ENCODE measurements around the gene AP5B1.
A peak's percentile ranks its signal among the peaks of the same experiment; 100 is the strongest.

The AP5B1 gene, protein sequence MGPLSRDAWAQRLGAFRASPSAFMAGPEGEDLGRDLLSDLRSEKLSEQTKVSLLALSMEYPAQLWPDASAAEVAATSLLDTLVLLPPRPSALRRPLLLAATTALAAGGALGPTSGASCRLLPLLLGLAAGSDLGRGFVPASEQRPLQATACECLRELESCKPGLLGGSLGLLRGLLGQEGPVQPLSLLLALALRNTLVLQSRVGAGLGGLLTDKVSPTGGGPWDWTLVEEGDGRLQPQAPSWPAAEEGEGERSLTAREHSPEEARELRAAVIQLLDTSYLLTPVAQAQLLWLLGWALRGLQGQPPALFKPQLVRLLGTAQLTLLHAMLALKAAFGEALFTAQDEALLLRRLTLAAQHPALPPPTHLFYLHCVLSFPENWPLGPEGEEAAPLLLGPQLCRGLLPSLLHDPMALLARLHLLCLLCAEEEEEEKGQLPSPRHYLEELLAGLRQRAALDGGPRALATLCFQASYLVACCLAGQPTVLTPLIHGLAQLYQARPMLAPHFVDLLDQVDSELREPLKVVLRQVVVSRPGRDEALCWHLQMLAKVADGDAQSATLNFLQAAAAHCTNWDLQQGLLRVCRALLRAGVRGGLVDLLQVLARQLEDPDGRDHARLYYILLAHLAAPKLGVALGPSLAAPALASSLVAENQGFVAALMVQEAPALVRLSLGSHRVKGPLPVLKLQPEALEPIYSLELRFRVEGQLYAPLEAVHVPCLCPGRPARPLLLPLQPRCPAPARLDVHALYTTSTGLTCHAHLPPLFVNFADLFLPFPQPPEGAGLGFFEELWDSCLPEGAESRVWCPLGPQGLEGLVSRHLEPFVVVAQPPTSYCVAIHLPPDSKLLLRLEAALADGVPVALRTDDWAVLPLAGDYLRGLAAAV

DNA sequence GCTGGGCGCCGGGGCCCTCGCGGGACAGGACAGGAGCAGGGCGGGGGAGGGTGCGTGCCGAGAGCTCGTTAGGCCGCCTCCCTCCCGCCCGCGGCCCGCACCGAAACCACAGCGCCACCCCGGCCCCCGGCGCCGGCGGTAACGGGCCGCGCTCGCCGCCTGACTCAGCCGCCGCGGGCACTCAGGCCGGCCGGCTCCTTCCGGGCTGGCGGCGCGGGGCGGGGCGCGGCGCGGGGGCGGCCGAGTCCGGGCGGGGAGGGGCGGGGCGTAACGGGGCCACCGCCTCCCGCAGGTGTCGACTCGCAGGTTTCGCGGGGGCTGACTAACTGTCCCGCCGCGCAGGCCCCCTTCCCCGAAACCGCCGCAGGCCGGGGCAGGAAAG lies at the start of gene AP5B1:
Gene AP5B1, minus strand, starts transcription at position 207 of the 382 bp plus-strand sequence. CDS start 385 bp downstream, outside the sequence.
- peak within 1 kb of the TSS; percentile 85 for H3K4me3 Mint-ChIP-seq
- no peaks in the 10 kb centered on the region for H3K9me3 Mint-ChIP-seq
- peaks cover 43% of the 10 kb centered on the region for H3K4me1 Mint-ChIP-seq
- H3K36me3 Mint-ChIP-seq: peaks cover 21% of the 10 kb centered on the region
- peak within 1 kb of the TSS; percentile 93 for H3K27ac Mint-ChIP-seq
- peak in 1 of 2 donors; percentile 80 for DNase-seq (ENCODE audit: low spot score in 2 of 2)
- ATAC-seq: peak; percentile 72

DNA sequence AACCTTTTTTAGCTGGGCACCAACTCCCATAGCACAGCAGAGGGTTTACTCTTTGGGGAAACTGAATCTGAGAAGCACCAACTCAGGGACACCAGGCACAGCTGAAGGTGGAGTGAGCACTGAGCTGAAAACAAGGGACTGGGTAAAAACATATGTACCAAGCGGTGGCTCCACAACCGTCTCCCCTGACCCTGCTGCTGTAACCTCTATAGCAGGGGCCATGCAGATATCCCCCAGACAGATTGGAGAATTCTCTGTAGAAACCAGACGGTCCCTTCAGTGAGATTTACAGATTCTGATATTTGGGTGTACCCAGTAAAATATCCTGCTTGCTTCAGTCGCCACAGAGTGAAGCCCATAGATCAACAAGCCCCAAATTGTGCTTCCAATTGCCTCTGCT lies 48.7 kb upstream of the AP5B1 start:
- ATAC-seq (no peak), DNase-seq (ENCODE audit: low spot score in 2 of 2) (no peak)
- Mint-ChIP-seq H3K36me3 (no peaks in the 10 kb centered on the region), H3K27ac (no peak overlapping the region), H3K4me3 (no peak overlapping the region), H3K9me3 (peaks cover 5% of the 10 kb centered on the region), H3K4me1 (peaks cover 31% of the 10 kb centered on the region)

DNA sequence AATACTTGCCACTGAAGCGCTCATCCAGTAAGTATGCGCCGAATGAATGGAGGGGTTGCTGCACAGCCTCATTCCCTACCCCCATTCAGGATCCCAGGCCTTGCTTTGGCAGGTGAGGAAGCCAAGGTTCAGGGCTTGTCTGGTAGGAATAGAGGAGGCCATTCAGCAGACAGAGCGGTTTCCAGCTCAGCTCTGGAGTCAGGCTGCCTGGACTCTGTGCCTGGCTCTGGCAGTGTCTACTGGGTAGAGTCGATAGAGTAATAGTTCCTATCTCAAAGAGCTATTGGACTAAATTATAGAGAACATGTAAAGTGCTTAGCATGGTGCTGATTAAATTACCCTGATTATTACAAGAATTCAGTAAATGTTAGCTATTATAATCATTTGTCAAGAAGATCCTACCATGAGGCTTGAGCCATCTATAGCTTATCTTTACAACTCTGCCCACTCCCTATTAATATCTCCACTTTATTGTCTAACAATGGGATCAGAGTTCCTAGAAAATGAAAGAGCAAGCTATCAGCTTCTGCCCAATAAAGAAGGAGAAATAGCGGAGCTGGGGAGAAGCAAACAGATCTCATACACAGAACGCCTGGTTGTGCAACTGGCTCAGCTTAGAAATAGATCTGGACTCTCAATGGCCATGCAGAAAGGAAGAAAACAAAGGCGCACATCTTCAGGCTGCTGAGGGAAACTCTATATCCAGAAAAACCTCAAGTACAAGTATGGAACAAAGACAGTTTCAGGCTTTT lies 46.4 kb upstream of the AP5B1 start:
- Mint-ChIP-seq H3K9me3 (no peaks in the 10 kb centered on the region), H3K36me3 (no peaks in the 10 kb centered on the region), H3K27ac (peak overlapping the region; percentile 43), H3K4me1 (peaks cover 21% of the 10 kb centered on the region), H3K4me3 (no peak overlapping the region)
- ATAC-seq (no peak), DNase-seq (ENCODE audit: low spot score in 2 of 2) (no peak)

DNA sequence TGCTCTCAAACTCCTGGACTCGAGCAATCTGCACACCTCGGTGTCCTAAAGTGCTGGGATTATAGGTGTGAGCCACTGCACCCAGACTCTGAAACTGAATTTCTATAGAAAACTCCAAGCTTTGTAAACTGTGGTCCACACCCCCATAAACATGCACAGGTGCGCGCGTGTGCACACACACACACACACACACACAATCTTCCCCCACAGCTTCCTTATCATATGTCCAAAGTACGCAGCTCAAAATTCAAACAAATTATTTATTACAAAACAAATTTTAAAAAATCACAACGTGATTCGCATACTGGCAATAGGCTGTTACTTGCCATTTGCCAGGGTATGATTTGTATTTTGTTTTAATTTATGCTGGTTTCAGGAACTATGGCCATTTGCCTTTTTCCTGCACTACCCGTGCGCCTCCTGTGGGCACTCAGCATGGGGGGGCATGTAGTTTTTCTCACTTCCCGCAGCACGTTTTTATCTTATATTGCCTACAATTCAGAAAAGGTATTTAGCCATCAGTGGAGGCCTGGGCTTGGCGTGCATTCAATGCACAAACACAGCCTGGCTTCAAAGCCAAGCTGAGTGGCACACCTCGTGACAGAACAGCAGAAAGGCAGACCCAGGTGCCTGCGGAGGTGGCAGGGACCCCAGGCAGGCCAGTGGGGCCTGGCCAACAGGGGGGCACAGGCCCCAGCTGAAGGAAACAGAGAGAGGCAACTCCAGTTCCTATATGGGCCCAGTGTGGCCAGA lies 42.2 kb upstream of the AP5B1 start:
- H3K27ac Mint-ChIP-seq: no peak overlapping the region
- peaks cover 5% of the 10 kb centered on the region for H3K36me3 Mint-ChIP-seq
- ATAC-seq: no peak
- H3K4me3 Mint-ChIP-seq: no peak overlapping the region
- peaks cover 9% of the 10 kb centered on the region for H3K4me1 Mint-ChIP-seq
- H3K9me3 Mint-ChIP-seq: no peaks in the 10 kb centered on the region
- DNase-seq (ENCODE audit: low spot score in 2 of 2): no peak

DNA sequence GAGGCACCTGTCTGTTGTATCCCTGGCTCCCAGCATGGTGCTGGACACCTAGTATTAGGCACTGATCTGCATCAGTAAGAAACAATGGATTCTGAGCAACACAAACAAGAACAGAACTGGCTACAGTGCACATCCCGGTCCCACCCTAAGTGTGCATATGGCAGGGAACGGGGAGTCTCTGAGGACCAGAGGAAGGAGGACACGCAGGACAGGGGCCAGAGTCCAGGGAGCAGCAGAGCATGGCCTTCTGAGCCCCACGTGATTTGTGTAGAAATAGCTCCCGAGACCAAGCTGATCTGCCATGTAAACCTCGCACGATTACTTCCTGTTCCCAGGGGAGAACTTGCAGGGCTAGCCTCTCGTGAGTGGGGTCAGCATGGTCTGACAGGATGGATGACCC lies 40.3 kb upstream of the AP5B1 start:
- no peaks in the 10 kb centered on the region for H3K9me3 Mint-ChIP-seq
- no peak overlapping the region for H3K27ac Mint-ChIP-seq
- DNase-seq (ENCODE audit: low spot score in 2 of 2): no peak
- peaks cover 5% of the 10 kb centered on the region for H3K36me3 Mint-ChIP-seq
- ATAC-seq: no peak
- no peak overlapping the region for H3K4me3 Mint-ChIP-seq
- peaks cover 12% of the 10 kb centered on the region for H3K4me1 Mint-ChIP-seq

DNA sequence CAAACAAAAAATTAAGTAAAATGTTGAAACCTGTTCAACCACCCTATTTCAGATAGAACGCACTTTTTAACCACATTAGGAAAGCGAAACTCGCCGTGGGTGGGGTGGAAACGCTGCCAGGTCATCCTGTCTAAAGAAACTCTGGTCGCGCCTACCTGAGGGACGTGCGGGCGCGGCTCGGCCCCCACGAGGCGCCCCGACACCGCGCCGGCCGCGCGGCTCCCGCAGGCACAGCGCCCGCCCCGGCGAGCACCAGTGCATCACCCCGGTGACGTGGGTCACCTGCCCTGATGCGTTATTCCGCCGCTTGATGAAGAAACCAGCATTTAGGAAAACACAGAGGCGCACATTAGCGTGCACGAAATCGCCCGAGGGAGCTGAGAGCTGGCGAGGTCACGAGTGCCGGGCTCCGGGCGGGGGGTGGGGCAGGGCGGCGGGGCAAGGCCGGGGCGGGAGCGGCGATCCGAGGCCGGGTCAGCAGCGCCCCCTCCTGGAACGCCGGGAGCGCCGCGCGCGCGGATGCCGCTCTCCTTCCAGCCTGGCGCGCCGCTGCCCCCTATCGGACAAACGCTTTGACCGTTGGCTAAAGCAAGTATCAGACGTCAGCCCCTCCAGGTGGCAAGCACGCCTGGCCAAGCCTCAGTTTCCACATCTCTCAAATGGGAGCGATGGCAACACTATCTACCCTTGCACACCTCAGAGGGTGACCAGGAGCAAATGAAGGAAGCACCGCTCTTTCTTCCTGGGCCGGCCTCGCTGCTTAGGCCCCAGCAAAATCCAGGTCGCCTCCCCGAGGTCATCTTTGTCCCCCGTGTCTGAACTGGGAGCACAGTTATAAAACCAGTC lies 37.3 kb upstream of the AP5B1 start:
- DNase-seq (ENCODE audit: low spot score in 2 of 2) (peak; percentile 99 to 100), ATAC-seq (peak; percentile 91)
- Mint-ChIP-seq H3K4me1 (peaks cover 12% of the 10 kb centered on the region), H3K4me3 (peak overlapping the region; percentile 76), H3K27ac (peak overlapping the region; percentile 83), H3K36me3 (peaks cover 5% of the 10 kb centered on the region), H3K9me3 (no peaks in the 10 kb centered on the region)

DNA sequence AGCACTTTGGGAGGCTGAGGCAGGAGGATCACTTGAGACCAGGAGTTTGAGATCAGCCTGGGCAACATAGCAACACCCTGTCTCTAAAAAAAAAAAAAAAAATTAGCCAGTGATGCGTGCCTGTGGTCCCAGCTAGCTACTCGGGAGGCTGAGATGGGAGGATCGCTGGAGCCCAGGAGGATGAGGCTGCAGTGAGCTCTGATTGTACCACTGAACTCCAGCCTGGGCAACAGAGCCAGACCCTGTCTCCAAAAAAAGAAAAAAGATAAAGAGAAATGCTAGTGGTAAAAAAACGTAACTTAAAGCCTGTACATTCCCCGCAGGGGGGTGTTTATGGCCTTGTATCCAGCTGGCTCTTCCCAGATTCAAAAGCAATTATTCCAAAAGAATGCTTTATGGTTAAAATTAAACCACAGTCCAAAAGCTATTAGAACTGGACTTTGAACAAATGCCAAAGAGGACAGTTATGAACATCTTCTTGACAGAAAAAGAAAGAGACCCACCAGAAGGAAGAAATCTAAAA lies 36.6 kb upstream of the AP5B1 start:
- ATAC-seq: no peak
- Mint-ChIP-seq H3K9me3 (no peaks in the 10 kb centered on the region), H3K36me3 (peaks cover 5% of the 10 kb centered on the region), H3K4me3 (peak overlapping the region; percentile 76), H3K27ac (peak overlapping the region; percentile 83), H3K4me1 (peaks cover 12% of the 10 kb centered on the region)
- no peak for DNase-seq (ENCODE audit: low spot score in 2 of 2)

DNA sequence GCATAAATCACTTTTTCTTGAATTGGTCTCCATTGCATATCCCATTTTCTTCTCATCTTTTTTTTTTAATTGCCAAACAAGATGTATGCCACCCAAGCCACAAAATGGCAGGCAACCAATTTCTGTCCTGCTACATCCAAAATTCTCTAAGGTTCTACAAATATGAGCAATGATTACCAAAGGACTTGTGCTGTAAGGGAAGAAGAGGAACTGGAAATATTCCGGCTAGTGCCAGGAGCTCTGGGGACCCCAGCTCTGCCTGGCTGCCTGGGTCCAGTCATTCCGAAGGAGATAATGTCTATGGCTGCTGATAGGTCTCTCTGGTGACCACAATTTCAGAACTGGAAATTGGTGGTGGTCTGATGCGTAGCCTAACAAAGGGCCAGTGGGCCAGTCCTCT lies 35.9 kb upstream of the AP5B1 start:
- no peak for DNase-seq (ENCODE audit: low spot score in 2 of 2)
- no peak for ATAC-seq
- Mint-ChIP-seq H3K27ac (no peak overlapping the region), H3K36me3 (peaks cover 5% of the 10 kb centered on the region), H3K9me3 (no peaks in the 10 kb centered on the region), H3K4me3 (peak overlapping the region; percentile 76), H3K4me1 (peaks cover 12% of the 10 kb centered on the region)

DNA sequence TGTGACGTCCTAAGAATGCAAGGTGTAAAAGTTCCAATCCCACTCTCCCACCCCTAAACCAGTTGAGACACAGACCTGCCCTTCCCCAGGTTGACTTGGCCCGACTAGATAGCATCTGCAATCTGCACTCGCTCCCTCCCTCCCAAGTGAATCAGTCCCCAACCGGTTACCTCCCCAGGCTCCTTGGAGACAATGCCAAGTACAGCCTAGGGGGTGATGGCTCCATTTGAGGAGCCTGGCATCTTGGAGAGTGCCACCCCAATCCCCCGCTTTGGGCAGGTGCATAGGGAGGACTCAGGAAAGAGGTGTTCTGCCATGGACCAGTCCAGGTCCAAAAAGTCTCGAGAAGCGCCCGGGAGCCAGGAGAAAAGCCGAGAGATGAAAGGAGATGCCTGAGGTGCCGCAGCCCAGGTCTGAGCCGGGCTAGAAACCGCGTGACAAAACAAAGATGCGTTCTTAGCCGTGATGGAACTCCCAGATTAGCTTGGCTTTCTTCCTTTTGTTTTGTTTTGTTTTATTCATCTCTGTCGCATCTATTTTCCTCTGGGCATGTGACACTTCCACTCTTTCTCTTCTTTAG lies 34.3 kb upstream of the AP5B1 start:
- DNase-seq (ENCODE audit: low spot score in 2 of 2) (no peak), ATAC-seq (no peak)
- Mint-ChIP-seq H3K27ac (no peak overlapping the region), H3K9me3 (no peaks in the 10 kb centered on the region), H3K4me1 (peaks cover 12% of the 10 kb centered on the region), H3K36me3 (peaks cover 5% of the 10 kb centered on the region), H3K4me3 (no peak overlapping the region)

DNA sequence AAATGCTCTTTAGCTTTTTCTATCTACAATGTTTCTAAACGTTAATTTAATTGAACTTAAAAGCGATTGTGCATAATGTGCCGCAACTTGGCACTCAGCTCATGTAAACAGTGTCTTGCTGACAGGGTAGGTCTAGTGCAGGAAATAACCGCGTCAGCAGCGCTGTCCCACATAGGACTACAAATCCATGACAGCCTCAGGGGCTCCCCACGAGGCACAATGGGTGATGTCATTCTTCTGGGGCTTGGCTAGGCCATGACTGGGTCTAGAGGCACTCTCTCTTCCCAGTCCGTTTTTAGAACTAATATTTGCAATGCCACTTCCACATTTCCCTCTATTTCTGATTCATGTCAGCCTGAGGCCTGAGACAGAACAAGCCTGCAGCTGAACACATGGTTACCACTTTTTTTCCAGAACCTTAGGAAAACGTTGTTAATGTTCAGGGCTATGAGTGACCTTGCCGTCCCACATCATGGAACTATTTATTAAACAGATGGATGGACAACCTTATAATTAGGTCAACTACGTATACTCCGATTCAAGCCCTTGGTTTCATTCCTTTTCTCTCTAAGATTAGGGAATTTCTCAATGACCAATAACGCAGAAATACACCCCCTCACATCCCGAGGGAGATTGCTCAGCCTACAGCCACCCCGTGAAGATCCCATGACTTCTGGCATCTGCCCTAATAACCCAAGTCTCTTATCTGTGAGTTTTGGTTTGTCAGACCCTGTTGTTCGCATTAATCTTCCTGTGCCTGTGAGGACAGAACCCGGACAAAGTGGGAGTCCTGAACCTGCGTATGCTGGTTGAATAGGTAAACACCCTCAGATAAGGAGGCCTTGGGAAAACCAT lies 33.6 kb upstream of the AP5B1 start:
- ATAC-seq (no peak), DNase-seq (ENCODE audit: low spot score in 2 of 2) (no peak)
- Mint-ChIP-seq H3K27ac (no peak overlapping the region), H3K4me3 (no peak overlapping the region), H3K4me1 (peaks cover 12% of the 10 kb centered on the region), H3K36me3 (peaks cover 5% of the 10 kb centered on the region), H3K9me3 (no peaks in the 10 kb centered on the region)

DNA sequence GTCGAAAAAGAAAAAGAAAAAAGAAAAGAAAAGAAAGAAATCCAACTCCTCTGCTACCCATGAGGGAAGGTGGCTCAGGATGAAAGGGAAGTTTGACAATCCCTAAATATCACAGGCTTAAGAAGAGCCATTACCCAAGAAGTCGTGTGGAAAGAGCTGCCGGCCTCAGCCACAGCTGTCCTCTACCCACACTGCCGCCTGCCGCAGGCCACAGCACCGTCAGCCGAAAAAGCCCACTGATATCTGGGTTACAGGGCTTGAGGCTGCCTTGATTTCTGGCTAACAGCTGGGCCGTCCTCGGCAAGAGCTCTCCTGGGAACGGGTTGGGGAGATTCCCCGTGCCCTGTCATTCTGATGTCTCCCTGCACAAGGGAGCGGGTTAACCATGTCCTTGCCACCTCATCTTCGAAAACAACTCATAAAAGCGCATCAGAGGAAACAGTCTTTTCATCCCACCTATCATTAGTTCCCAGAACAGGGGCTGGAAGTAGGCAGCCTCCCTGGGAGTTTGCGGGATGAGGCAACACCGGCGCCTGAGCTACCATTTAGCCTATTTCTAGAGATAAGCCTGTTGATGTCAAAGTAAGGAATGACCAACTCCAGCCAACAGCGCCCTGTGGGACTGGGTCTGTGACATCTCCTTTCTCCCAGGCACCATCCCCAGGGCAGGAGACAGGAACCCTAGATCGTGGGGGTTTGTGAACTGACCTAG lies 31.1 kb upstream of the AP5B1 start:
- H3K9me3 Mint-ChIP-seq: no peaks in the 10 kb centered on the region
- H3K4me1 Mint-ChIP-seq: peaks cover 4% of the 10 kb centered on the region
- no peak overlapping the region for H3K4me3 Mint-ChIP-seq
- H3K36me3 Mint-ChIP-seq: no peaks in the 10 kb centered on the region
- no peak overlapping the region for H3K27ac Mint-ChIP-seq
- ATAC-seq (no peak), DNase-seq (ENCODE audit: low spot score in 2 of 2) (no peak)

DNA sequence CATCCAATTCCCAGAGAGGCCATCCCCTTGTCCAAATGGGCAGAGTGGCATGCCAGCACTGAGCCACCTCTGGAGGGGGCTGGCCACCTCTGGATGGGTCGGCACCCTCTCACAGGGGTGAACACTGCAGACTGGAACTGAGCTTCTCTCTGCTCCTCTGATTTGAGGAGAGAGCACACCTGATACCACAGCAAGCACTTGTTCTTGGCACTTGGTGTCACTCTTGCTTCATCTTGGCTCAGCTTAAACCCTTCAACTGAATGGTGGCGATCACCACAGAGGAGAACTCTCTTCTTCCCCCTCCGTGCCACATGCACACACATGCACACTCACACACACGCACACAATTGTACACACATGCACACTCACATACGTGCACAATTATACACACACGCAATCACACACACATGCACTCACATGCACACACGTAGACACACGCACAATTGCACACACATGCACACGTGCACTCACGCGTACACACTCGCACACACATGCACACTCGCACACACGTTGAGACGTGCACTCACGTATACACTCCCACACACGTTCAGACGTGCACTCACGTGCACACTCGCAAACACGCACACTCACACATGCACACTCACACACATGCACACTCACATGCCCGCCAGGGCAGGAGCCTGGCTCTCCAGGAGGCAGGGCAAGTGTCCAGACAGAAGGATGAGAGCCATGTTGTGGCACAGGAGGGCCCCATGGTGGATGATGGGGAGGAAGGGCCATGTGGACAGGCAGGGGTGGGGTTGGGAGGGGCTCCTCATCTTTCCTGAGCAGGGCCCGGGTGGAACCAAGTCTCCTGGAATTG lies 29.5 kb upstream of the AP5B1 start:
- no peaks in the 10 kb centered on the region for H3K4me1 Mint-ChIP-seq
- no peaks in the 10 kb centered on the region for H3K36me3 Mint-ChIP-seq
- H3K27ac Mint-ChIP-seq: no peak overlapping the region
- no peak for DNase-seq (ENCODE audit: low spot score in 2 of 2)
- ATAC-seq: peak; percentile 44
- H3K9me3 Mint-ChIP-seq: no peaks in the 10 kb centered on the region
- H3K4me3 Mint-ChIP-seq: no peak overlapping the region
